HG03439 (cell line): ENCODE measurements around the gene ZCCHC3.

Source experiments
- ATAC-seq: cut with Tn5 transposase; IDR thresholded peaks from one replicate; pipeline ENCODE4 v1.9.1; 2021; ENCODE audit warnings: mild to moderate bottlenecking, moderate library complexity; ENCODE audit not compliant: unreplicated experiment

ZCCHC3 gene

GRCh38 chr20:341682-342081, 44.3 kb downstream of the ZCCHC3 start:
- no peak for ATAC-seq

- no peak for ATAC-seq
These were observed 45.7 kb downstream of the ZCCHC3 start for GRCh38 chr20:343107-343506.

GRCh38 chr20:346033-346639, 48.8 kb downstream of the ZCCHC3 start:
- no peak for ATAC-seq

DNA sequence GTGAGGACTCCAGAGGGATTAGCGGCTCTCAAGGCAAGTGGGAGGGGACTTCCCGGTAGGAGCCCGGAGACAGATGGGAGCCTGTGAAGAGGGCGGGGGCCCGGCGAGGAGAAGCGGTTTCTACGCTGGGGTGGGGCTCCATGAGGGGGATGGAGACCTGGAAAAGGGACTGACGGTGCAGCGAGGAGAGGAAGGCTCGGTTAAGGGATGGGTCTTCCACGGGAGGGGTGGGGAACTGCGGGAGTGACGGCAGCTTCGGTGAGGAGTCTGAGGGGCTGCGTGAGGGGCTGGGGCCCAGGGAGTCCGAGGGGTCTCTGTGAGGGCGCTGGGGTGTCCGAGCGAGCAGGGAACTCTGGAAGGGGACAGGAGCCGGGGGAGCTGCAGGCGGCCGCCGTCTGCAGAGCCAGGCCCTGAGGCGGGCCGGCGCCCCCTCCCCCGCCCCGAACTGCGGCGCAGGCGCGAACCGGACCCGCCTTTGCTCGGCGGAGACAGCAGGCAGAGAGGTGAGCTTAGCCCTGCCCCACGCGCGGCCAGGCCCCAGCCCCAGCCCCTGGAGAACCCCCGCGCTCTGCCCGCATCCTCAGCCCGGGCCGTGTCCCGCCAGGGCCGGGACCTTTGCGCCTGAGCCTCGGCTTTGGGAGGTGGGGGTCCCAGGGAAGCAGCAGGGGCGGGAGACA, 49.4 kb downstream of the ZCCHC3 start, which contains the start of gene NRSN2:
Gene NRSN2, plus strand, starts transcription at position 472 of the 677 bp plus-strand sequence. CDS start 2,533 bp downstream, outside the sequence.
- ATAC-seq: no peak

DNA sequence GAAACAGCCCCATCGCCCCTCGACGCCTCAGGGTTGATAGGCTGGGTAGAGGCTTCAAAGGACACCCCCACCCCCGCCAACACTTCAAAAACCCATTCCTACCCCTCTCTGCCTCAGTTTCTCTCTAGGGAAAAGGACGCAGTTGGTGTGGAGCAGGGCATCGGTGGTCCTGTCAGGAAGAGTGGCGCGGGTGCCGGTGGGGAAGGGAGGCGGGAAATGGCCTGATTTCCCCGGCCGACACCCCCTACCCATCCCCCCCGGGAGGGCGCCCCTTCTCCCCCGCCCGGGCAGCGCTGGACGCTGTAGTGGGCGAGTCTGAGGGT, 49.9 kb downstream of the ZCCHC3 start:
- peak; percentile 6 for ATAC-seq

- peak; percentile 74 for ATAC-seq
These were observed 50.5 kb downstream of the ZCCHC3 start for GRCh38 chr20:347640-348484.

GRCh38 chr20:348972-349841, 51.8 kb downstream of the ZCCHC3 start:
- no peak for ATAC-seq
